GM23338 (cell line): Measurements from ENCODE around the gene CHMP5. TPM values are rescaled to one million over a fixed set of nuclear protein-coding genes. Genes with fewer than 3 reads are reported as not detected.

ENCODE experiments used
- ATAC-seq: fragments of 200-7000 bp; cut with Tn5 transposase; 3 replicates; pipeline ENCODE4 v1.9.1; 2020
- DNase-seq: peaks from one replicate; pipeline ENCODE4 v3.0.0-alpha.2; 2015; ENCODE audit warnings: low spot score
- H2AFZ ChIP-seq: fragments of 200-600 bp; sonication (generic); 2 replicates; pipeline ENCODE4 v1.8.0; 2016; ENCODE audit warnings: antibody characterized with exemption, mild to moderate bottlenecking, moderate library complexity
- H3F3A ChIP-seq: fragments of 200-600 bp; sonication (generic); replicated peaks from 2 replicates; pipeline ENCODE4 v1.8.0; 2017; ENCODE audit warnings: antibody characterized with exemption, mixed run types, low read depth
- H3K27ac ChIP-seq: fragments of 200-600 bp; sonication (generic); 2 replicates; pipeline ENCODE4 v1.6.1; 2016; ENCODE audit warnings: low read depth
- H3K27me3 ChIP-seq: fragments of 200-600 bp; sonication (generic); 2 replicates; pipeline ENCODE4 v1.8.0; 2016; ENCODE audit warnings: mild to moderate bottlenecking, mixed run types, moderate library complexity; ENCODE audit not compliant: insufficient read depth
- H3K36me3 ChIP-seq: fragments of 200-600 bp; sonication (generic); 2 replicates; pipeline ENCODE4 v1.8.0; 2016; ENCODE audit warnings: mild to moderate bottlenecking; ENCODE audit not compliant: insufficient read depth
- H3K4me1 ChIP-seq: fragments of 200-600 bp; sonication (generic); 2 replicates; pipeline ENCODE4 v1.8.0; 2016; ENCODE audit warnings: mild to moderate bottlenecking, moderate library complexity; ENCODE audit not compliant: insufficient read depth
- H3K4me2 ChIP-seq: fragments of 200-600 bp; sonication (generic); 2 replicates; pipeline ENCODE4 v1.7.1; 2017; ENCODE audit warnings: mixed run types
- H3K4me3 ChIP-seq: fragments of 200-600 bp; sonication (generic); 2 replicates; pipeline ENCODE4 v1.6.1; 2016; ENCODE audit warnings: mixed run types
- H3K79me2 ChIP-seq: fragments of 200-600 bp; sonication (generic); replicated peaks from 2 replicates; pipeline ENCODE4 v1.8.0; 2017; ENCODE audit warnings: mild to moderate bottlenecking; ENCODE audit not compliant: insufficient read depth
- H3K9me2 ChIP-seq: fragments of 200-600 bp; sonication (generic); 2 replicates; pipeline ENCODE4 v1.8.0; 2017; ENCODE audit not compliant: insufficient read depth
- H4K20me1 ChIP-seq: fragments of 200-600 bp; sonication (generic); replicated peaks from 2 replicates; pipeline ENCODE4 v1.8.0; 2017; ENCODE audit warnings: mild to moderate bottlenecking; ENCODE audit not compliant: insufficient read depth
- H3K27ac Mint-ChIP-seq: 2 replicates; pipeline ENCODE4 v1.8.0; 2020; ENCODE audit warnings: inconsistent platforms, mild to moderate bottlenecking, moderate library complexity, mixed read lengths
- H3K27me3 Mint-ChIP-seq: 3 replicates; pipeline ENCODE4 v1.8.0; 2022; ENCODE audit warnings: low read depth, mild to moderate bottlenecking, moderate library complexity, mixed read lengths, inconsistent platforms; ENCODE audit not compliant: insufficient read depth, poor library complexity
- H3K36me3 Mint-ChIP-seq: 3 replicates; pipeline ENCODE4 v1.8.0; 2021; ENCODE audit warnings: low read depth, mild to moderate bottlenecking, inconsistent platforms, moderate library complexity, mixed read lengths
- H3K4me1 Mint-ChIP-seq: 3 replicates; pipeline ENCODE4 v1.8.0; 2020; ENCODE audit warnings: mild to moderate bottlenecking, inconsistent platforms, mixed read lengths
- H3K4me3 Mint-ChIP-seq: 3 replicates; pipeline ENCODE4 v1.8.0; 2021; ENCODE audit warnings: moderate library complexity, mild to moderate bottlenecking, inconsistent platforms, mixed read lengths
- H3K9me3 Mint-ChIP-seq: 3 replicates; pipeline ENCODE4 v1.8.0; 2020; ENCODE audit warnings: moderate library complexity, mild to moderate bottlenecking, inconsistent platforms, mixed read lengths
- CREB1 ChIP-seq: fragments of 250-450 bp; sonication (Bioruptor Pico); IDR thresholded peaks from 2 replicates; pipeline ENCODE4 v1.5.0; 2020; ENCODE audit warnings: low read depth, mild to moderate bottlenecking, moderate library complexity
- CTCF ChIP-seq, 2 experiments: fragments of 200-600 bp in 1 of 2; sonication (generic) in 1 of 2; conservative IDR thresholded peaks; 2 replicates each; pipeline versions ENCODE4 v1.5.1 to v1.6.1; 2016 to 2017; ENCODE audit warnings: antibody characterized with exemption in 2 of 2, low read depth in 2 of 2, mild to moderate bottlenecking in 2 of 2, moderate library complexity in 1 of 2
- ETS1 ChIP-seq: IDR thresholded peaks from 2 replicates; pipeline ENCODE4 v1.6.1; 2016; ENCODE audit warnings: antibody characterized with exemption
- EZH2 ChIP-seq: fragments of 200-600 bp; sonication (generic); IDR thresholded peaks from one replicate; pipeline ENCODE4 v1.8.0; 2017; ENCODE audit warnings: antibody characterized with exemption, mild to moderate bottlenecking, low read depth; ENCODE audit not compliant: unreplicated experiment
- EZH2phosphoT487 ChIP-seq: fragments of 200-600 bp; sonication (generic); IDR thresholded peaks from one replicate; pipeline ENCODE4 v1.8.1; 2018; ENCODE audit warnings: antibody characterized with exemption; ENCODE audit not compliant: unreplicated experiment
- JUNB ChIP-seq: IDR thresholded peaks from one replicate; pipeline ENCODE4 v1.6.1; 2016; ENCODE audit warnings: antibody characterized with exemption; ENCODE audit not compliant: unreplicated experiment
- NANOG ChIP-seq: IDR thresholded peaks from 2 replicates; pipeline ENCODE4 v1.6.1; 2016; ENCODE audit warnings: antibody characterized with exemption, borderline replicate concordance
- POLR2AphosphoS5 ChIP-seq: IDR thresholded peaks from 2 replicates; pipeline ENCODE4 v1.6.1; 2016; ENCODE audit warnings: antibody characterized with exemption, low read depth
- REST ChIP-seq: IDR thresholded peaks from one replicate; pipeline ENCODE4 v1.6.1; 2018; ENCODE audit warnings: antibody characterized with exemption; ENCODE audit not compliant: unreplicated experiment
- STAT1 ChIP-seq: IDR thresholded peaks from one replicate; pipeline ENCODE4 v1.6.1; 2016; ENCODE audit warnings: antibody characterized with exemption; ENCODE audit not compliant: unreplicated experiment
- ZNF114 ChIP-seq: fragments of 250-450 bp; sonication (Bioruptor Pico); IDR thresholded peaks from 2 replicates; pipeline ENCODE4 v1.5.0; 2020; ENCODE audit warnings: mild to moderate bottlenecking, moderate library complexity
- ZNF331 ChIP-seq: fragments of 250-450 bp; sonication (Bioruptor Pico); IDR thresholded peaks from 2 replicates; pipeline ENCODE4 v1.5.0; 2020; ENCODE audit warnings: low read depth, mild to moderate bottlenecking, moderate library complexity
- ZNF462 ChIP-seq: fragments of 250-450 bp; sonication (Bioruptor Pico); IDR thresholded peaks from 2 replicates; pipeline ENCODE4 v1.5.0; 2020; ENCODE audit warnings: mild to moderate bottlenecking, moderate library complexity
- polyA plus RNA-seq: library from polyadenylated mRNA; unstranded; fragments of >200 nt; fragmentation: Nextera tagmentation; extraction: Ambion mirVana; gene quantifications from 2 replicates; pipeline ENCODE4 v1.2.1, GENCODE V29; 2016
- total RNA-seq: library from RNA; depleted of rRNA; stranded (reverse); fragments of >200 nt; shearing (Covaris generic); gene quantifications from 2 replicates; pipeline ENCODE4 v1.2.3, GENCODE V29; 2014

Gene CHMP5
- total and polyA plus RNA-seq, 2 experiments from 2014 or later = 30.9 to 77.8 TPM

- Mint-ChIP-seq H3K27ac (no peak overlapping the region), H3K4me1 (peaks cover 13% of the 10 kb centered on the region), H3K4me3 (peak overlapping the region; percentile 100), H3K9me3 (no peaks in the 10 kb centered on the region; the same call in 2 of the 3 replicates), H3K27me3 (peaks cover 7% of the 10 kb centered on the region), H3K36me3 (peaks cover 26% of the 10 kb centered on the region)
- Histone ChIP-seq H3K27ac (no peak overlapping the region), H3K27me3 (no peaks in the 10 kb centered on the region), H2AFZ (no peak overlapping the region), H3F3A (no peaks in the 10 kb centered on the region), H3K9me2 (no peaks in the 10 kb centered on the region), H4K20me1 (peaks cover 1% of the 10 kb centered on the region), H3K4me3 (no peak overlapping the region), H3K4me2 (no peak overlapping the region), H3K4me1 (0 out of 2 replicates have a peak, but pooled peaks cover 5% of the 10 kb centered on the region), H3K79me2 (peaks cover 59% of the 10 kb centered on the region), H3K36me3 (peaks cover 14% of the 10 kb centered on the region)
- ATAC-seq (no peak), DNase-seq (no peak)
- TF ChIP-seq ETS1 (no peak), ZNF462 (no peak), JUNB (no peak), REST (no peak), ZNF114 (CRISPR knock-in tag) (no peak), EZH2phosphoT487 (no peak), CREB1 (CRISPR knock-in tag) (no peak), NANOG (no peak), CTCF (conservative IDR thresholded peaks at IDR 0.05; ENCODE audit: low read depth in 2 of 2) (no peak), POLR2AphosphoS5 (no peak), EZH2 (no peak), ZNF331 (CRISPR knock-in tag) (no peak), STAT1 (no peak)
Measured at GRCh38 chr9:33291901-33292300, 27.1 kb downstream of the CHMP5 start.
